HG03045 (cell line): ENCODE data around the gene PLA2G2A.
"Not testable (repeated sequence)": the region's sequence is repeated elsewhere in the genome, so short reads cannot be mapped to it uniquely, and the experiment has no call there.

Experiments used
- ATAC-seq: cut with Tn5 transposase; IDR thresholded peaks from one replicate; pipeline ENCODE4 v1.9.1; 2021; ENCODE audit warnings: mild to moderate bottlenecking, moderate library complexity; ENCODE audit not compliant: unreplicated experiment

The PLA2G2A gene, protein sequence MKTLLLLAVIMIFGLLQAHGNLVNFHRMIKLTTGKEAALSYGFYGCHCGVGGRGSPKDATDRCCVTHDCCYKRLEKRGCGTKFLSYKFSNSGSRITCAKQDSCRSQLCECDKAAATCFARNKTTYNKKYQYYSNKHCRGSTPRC

DNA sequence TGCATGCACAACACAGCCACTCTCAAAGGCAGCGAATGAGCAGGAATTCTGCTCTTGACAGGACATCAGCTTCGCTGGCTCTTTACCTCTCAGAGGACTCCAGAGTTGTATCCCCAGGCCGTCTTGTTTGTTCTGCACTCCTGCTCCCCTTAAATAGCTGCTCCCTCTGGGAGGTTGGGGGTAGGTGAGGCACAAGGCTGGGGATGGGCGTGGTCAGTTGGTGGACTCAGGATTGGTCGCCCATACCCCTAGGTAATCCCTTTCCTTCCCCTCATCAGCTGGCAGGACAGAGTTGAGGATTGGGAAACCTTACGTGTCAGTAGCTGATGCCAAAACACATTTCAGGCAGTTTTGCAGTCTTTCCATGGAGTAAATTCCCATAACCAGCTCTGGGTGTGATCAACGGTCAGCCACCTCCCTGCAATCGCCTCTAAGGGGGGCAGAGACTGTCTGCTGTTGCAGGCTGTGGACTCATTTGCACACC, at the start of gene PLA2G2A:
PLA2G2A (minus strand) TSS at position 125 of the 484 bp plus-strand sequence. CDS start 845 bp downstream, outside the sequence.
- ATAC-seq = no peak

DNA sequence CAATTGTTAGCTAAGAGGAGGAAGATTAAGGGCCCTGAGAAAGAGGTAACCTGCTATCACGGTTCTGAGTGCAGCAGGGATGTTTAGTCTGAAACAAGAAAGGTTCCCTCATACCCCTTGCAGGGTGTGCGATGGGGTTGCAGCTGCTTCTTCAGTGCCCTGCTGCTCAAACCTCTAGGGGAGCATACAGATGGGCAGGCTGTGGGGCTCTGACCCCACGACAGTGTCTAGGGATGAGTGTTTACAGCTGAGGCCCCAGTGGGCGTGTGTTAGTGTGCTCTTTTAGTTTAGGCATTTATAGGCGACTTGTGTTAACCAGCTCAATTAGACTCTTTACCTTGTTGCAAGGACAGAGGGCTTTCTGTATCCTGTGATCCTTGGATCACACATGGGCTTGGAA, 49.3 kb upstream of the PLA2G2A start:
- no peak for ATAC-seq

DNA sequence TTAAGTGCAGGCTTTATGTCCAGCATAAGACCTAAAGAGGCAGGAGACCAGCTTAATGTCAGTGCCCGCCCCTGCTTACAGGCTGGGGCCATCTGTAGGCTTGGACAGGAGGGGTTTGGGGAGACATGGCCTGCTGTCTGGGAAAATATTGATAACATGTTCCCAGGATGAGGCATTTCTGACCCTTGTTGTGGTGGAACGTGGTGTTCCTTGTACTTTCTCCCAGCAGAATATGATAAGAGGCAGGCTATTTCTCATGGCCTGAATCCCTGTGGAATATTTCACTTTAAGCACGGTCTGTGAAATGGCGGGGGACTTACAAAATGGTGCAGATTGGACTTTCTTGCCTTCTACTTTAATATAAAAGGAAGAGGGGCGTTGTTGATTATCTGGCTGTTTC, 48.7 kb upstream of the PLA2G2A start:
- no peak for ATAC-seq

GRCh38 chr1:20017741-20018140, 38.3 kb upstream of the PLA2G2A start:
- ATAC-seq = no peak

GRCh38 chr1:20014153-20014552, 34.7 kb upstream of the PLA2G2A start:
- no peak for ATAC-seq

DNA sequence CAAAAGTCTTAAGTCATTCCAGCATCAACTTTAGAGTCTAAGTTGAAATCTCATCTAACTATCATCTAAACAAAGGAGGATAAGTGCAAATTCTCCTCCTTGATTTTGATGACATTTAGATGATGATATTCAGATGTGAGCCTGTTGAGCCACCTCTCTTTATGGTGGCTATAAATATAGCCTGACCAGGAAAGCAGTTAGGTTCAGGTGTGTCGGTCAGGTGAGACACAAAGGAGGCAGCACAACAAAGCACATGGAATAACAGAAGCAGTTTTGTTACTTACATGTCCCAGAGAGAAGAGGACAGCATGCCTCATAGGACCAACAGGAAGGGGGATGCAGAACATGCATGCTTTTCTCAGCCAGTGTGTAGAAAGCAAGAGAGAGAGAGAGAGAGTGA, 30.6 kb upstream of the PLA2G2A start:
- ATAC-seq = no peak

DNA sequence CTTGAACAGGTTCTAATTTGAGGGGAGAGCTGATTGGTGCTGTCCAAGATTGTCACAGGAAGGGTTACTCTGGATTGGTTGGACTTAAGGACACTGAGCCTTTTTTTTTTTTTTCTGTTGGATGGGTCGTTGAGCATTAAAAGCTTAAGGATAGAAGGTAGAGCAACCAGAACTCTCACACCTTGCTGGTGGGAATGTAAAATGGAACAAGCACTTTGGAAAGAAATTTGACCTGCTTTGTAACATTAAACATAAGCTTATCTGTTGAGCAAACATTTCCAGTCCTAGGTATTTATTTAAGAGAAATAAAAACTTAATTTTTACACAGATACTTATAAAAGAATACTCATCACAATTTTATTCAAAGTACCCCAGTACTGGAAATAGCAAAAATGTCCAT, 29.8 kb upstream of the PLA2G2A start:
- no peak for ATAC-seq

GRCh38 chr1:20008391-20008841, 29.0 kb upstream of the PLA2G2A start:
- ATAC-seq = no peak

GRCh38 chr1:19998823-19999222, 19.4 kb upstream of the PLA2G2A start:
- not testable (repeated sequence) for ATAC-seq

- ATAC-seq = no peak
Measured at GRCh38 chr1:19990689-19991088, 11.3 kb upstream of the PLA2G2A start.

DNA sequence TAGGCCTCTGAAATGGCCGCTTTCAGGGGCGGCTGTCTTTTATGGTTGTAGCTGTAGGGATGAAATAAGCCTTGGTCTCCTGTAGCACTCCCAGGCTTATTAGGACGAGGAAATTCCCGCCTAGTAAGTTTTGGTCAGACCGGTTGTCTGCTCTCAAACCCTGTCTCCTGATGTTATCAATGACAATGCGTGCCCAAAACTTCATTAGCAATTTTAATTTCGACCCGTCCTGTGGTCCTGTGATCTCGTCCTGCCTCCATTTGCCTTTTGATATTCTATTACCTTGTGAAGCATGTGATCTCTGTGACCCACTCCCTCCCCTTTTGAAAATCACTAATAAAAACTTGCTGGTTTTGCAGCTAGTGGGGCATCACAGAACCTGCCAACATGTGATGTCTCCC, 10.8 kb upstream of the PLA2G2A start:
- ATAC-seq = not testable (repeated sequence)

GRCh38 chr1:19988267-19989006, 9.0 kb upstream of the PLA2G2A start:
- no peak for ATAC-seq

DNA sequence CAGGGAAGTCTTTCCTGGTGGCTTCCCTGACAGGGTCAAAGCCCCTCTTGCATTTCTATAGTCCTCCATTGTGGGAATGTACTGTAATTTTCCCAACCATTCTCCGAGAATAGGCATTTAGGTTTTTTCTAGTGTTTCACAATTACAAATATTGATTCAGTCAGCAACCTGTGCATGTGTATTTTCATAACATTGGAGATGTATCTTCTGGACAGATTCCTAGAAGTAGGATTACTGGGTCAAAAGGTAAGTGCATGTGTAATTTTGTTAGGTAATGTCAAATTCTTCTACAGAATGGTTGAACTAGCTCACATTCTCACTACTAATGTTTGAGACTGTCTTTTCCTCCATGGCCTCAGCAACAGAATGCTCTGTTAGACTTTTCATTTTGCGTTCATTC, 8.3 kb upstream of the PLA2G2A start:
- no peak for ATAC-seq

- ATAC-seq = not testable (repeated sequence)
Measured at GRCh38 chr1:19984409-19985016, 5.1 kb upstream of the PLA2G2A start.

DNA sequence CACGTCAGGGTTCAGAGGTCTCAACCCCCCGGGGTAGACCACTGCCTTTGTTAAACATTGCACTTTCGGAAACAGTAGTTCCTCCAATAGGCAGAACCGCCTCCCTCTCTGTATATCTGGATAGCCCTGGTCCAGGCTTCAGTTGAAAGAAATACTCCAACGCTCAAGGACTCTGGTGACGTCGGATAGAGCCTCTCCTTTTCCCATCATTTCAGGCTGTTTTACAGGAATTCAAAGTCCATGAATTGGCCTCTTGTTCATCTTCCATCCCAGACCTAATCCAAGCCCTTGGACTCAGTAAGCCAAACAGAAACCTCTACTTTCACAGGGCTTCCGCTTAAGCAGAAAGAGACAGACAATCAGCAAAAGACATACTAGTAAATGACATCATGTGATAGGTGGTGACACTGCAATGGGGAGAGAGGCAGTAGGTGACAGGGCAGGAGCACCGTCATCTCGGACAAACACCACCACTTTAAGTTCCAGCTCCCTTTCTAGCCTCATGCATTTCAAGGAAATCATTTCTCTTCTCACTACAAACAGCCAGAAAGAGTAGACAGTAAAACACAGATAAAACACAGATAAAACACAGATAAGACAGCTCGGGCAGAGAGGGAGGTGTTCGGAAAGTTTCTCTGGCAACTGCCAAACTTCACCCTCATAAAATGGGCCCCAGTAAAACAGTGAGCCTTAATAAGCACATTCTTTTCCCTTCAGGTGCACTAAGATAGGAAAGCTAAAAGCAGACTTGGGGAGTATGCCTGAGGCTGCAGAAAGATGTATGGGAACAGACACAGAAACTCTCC, 2.3 kb upstream of the PLA2G2A start:
- no peak for ATAC-seq

DNA sequence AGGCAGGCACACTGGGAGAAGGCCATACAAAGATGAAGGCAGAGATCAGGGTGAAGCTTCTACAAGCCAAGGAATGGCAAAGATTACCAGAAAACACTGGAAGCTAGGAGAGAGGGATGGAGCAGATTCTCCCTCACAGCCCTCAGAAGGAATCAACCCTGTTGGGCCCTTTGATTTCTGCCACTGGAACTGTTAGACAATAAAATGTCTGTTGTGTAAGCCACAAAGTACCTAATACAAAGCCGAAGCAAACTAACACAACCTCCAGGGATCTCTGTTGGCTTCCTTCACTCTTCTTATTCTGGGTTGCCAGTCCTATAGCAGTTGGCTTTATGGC, 1.7 kb upstream of the PLA2G2A start:
- no peak for ATAC-seq

GRCh38 chr1:19980314-19980713, 896 bp upstream of the PLA2G2A start:
- no peak for ATAC-seq

- no peak for ATAC-seq
Measured at GRCh38 chr1:19978143-19978542, 1.3 kb downstream of the PLA2G2A start.

DNA sequence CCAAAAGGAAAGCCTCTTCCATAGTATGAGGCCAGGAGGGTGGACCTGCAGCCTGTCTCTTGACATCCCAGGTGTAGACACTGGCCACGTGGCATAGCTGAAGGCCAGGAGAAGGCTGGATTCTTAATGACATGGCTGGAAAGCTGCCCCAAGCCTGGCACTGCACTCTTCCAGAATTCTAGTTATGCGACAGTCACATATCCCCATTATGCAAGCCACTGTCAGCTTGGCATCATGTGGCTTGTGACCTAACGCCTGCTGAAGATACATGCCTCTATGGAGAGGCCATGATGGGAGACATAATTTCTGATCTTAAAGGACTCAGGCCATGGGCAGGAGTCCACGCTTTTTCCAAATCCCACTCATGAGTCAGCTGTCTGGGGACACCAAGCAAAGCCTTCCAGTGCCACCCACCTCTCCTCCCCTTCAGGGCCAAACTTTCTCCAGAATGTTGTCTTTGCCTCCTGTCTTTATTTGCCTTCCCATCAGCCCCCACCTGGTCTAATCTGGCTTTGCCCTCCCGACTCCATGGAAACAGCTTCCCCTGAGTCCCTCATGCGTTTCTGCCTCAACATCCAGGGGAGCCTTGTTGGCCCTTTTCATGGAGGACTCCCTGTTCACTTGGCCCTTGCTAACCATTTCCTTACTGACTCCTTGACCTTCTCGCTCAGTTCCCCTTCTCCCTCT, 3.0 kb downstream of the PLA2G2A start:
- no peak for ATAC-seq

DNA sequence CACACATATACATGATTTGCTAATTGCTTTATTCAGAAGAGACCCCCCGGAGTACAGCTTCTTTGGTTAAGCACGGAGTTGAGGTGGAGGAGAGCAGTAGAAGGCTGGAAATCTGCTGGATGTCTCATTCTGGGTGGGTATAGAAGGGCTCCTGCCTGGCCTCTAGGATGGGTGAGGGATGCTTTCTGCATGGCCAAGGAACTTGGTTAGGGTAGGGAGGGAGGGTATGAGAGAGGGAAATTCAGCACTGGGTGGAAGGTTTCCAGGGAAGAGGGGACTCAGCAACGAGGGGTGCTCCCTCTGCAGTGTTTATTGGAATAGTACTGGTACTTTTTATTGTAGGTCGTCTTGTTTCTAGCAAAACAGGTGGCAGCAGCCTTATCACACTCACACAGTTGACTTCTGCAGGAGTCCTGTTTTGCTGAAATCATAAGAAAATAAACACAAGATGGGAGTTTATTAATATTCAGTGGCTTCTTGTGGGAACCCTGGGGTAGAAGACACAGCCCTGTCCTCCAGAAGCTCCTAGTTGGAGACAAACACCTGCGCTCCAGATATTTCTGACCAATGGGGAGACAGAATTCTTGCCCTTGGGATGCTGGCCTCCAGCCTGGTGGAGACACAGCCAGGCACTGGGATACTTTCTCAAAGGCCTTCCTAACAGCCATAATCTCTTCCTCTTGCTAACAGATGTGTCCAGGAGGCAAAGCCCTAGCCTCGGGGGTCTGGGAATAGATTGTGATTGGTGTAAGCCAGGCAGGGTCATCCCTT, 3.8 kb downstream of the PLA2G2A start:
- no peak for ATAC-seq
